Naive thymus-derived CD8-positive, alpha-beta T cell (primary cell): ENCODE measurements around the gene KCNIP3. TPM values are rescaled to one million over a fixed set of nuclear protein-coding genes. Genes with fewer than 3 reads are reported as not detected.

ENCODE experiments used
- ATAC-seq, 2 donors: fragments of 150-1000 bp; cut with Tn5 transposase in 1 of 2; sonication (Bioruptor Pico), chemical (Tn5 transposase) in 1 of 2; 1 replicate in 1 of 2; 2 replicates in 1 of 2; pipeline ENCODE4 v1.10.0; 2021; ENCODE audit warnings: mild to moderate bottlenecking in 2 of 2, moderate library complexity in 2 of 2
- POLR2A ChIA-PET: fragments of 350-600 bp; sonication (Branson Sonifier 250); formaldehyde crosslinking; loops from one replicate; lab custom pipeline; 2021; ENCODE audit warnings: antibody characterized with exemption; lab: Charles Lee
- DNase-seq, 10 donors: peaks; one replicate each; pipeline versions ENCODE4 v3.0.0 to v3.0.0-alpha.2; 2020 to 2022
- H3K27ac Mint-ChIP-seq, 10 donors: one replicate each; pipeline ENCODE4 v1.8.0; 2020 to 2022; ENCODE audit warnings: mild to moderate bottlenecking in 10 of 10, mixed read lengths in 10 of 10, moderate library complexity in 4 of 10, inconsistent platforms in 1 of 10
- H3K27me3 Mint-ChIP-seq, 5 donors: one replicate each; pipeline ENCODE4 v1.8.0; 2021 to 2022; ENCODE audit warnings: mixed read lengths in 5 of 5
- H3K36me3 Mint-ChIP-seq, 3 donors: one replicate each; pipeline ENCODE4 v1.8.0; 2020 to 2022; ENCODE audit warnings: mixed read lengths in 3 of 3, mild to moderate bottlenecking in 2 of 3, inconsistent platforms in 1 of 3
- H3K4me1 Mint-ChIP-seq, 4 donors: one replicate each; pipeline ENCODE4 v1.8.0; 2021 to 2022; ENCODE audit warnings: mixed read lengths in 4 of 4
- H3K4me3 Mint-ChIP-seq, 10 donors: one replicate each; pipeline ENCODE4 v1.8.0; 2020 to 2022; ENCODE audit warnings: mild to moderate bottlenecking in 10 of 10, mixed read lengths in 10 of 10, moderate library complexity in 6 of 10, inconsistent platforms in 1 of 10
- H3K9me3 Mint-ChIP-seq, 9 donors: one replicate each; pipeline ENCODE4 v1.8.0; 2020 to 2022; ENCODE audit warnings: mixed read lengths in 9 of 9, mild to moderate bottlenecking in 3 of 9, inconsistent platforms in 1 of 9, moderate library complexity in 1 of 9
- polyA plus RNA-seq, 3 donors: library from polyadenylated mRNA; unstranded; fragments of 300-500 nt; fragmentation: Illumina TruSeq; gene quantifications; one replicate each; pipeline ENCODE4 v1.2.3, GENCODE V29; 2021
- total RNA-seq, 8 experiments: library from RNA in 2 of 8; stranded (reverse) in 2 of 8; gene quantifications; one replicate each; pipeline ENCODE4 v1.2.3 and lab custom pipeline; 2021 to 2026

KCNIP3 gene
- total and polyA plus RNA-seq, 5 experiments from 2014 or later, result not detected

- no peak overlapping the region for H3K4me3 Mint-ChIP-seq
- H3K27ac Mint-ChIP-seq, result no peak overlapping the region
- H3K9me3 Mint-ChIP-seq, result no peaks in the 10 kb centered on the region
- DNase-seq (no peak), ATAC-seq (no peak)
- no peaks in the 10 kb centered on the region for H3K4me1 Mint-ChIP-seq
- POLR2A ChIA-PET, result no interaction called here
- H3K36me3 Mint-ChIP-seq, result no peaks in the 10 kb centered on the region
- H3K27me3 Mint-ChIP-seq, result peaks cover 0 to 1% (median 0%) of the 10 kb centered on the region in 5 donors
These were observed 24.0 kb downstream of the KCNIP3 start for GRCh38 chr2:95320986-95321767.

GRCh38 chr2:95323347-95324155 lies 26.4 kb downstream of the KCNIP3 start:
- Mint-ChIP-seq H3K27me3 (peaks cover 0 to 2% (median 0%) of the 10 kb centered on the region in 5 donors), H3K36me3 (no peaks in the 10 kb centered on the region), H3K4me3 (no peak overlapping the region), H3K27ac (no peak overlapping the region), H3K4me1 (no peaks in the 10 kb centered on the region), H3K9me3 (no peaks in the 10 kb centered on the region)
- DNase-seq (no peak), ATAC-seq (no peak)
- POLR2A ChIA-PET, result no interaction called here

GRCh38 chr2:95325026-95325425 lies 27.9 kb downstream of the KCNIP3 start:
- no peak overlapping the region for H3K27ac Mint-ChIP-seq
- DNase-seq (no peak), ATAC-seq (no peak)
- POLR2A ChIA-PET, result no interaction called here
- H3K9me3 Mint-ChIP-seq, result no peaks in the 10 kb centered on the region
- H3K4me3 Mint-ChIP-seq, result no peak overlapping the region
- H3K27me3 Mint-ChIP-seq, result peaks cover 0 to 2% (median 0%) of the 10 kb centered on the region in 5 donors
- H3K36me3 Mint-ChIP-seq, result no peaks in the 10 kb centered on the region
- no peaks in the 10 kb centered on the region for H3K4me1 Mint-ChIP-seq

- no peaks in the 10 kb centered on the region for H3K4me1 Mint-ChIP-seq
- no peak overlapping the region for H3K4me3 Mint-ChIP-seq
- H3K27ac Mint-ChIP-seq, result no peak overlapping the region
- H3K36me3 Mint-ChIP-seq, result no peaks in the 10 kb centered on the region
- no peak for ATAC-seq
- POLR2A ChIA-PET, result no interaction called here
- no peaks in the 10 kb centered on the region for H3K9me3 Mint-ChIP-seq
- DNase-seq, result no peak
- peaks cover 0 to 2% (median 0%) of the 10 kb centered on the region in 5 donors for H3K27me3 Mint-ChIP-seq
These were observed 28.7 kb downstream of the KCNIP3 start for GRCh38 chr2:95325590-95326432.

- no peak overlapping the region for H3K27ac Mint-ChIP-seq
These were observed 29.4 kb downstream of the KCNIP3 start for GRCh38 chr2:95326433-95327140.

GRCh38 chr2:95327861-95328260 lies 30.7 kb downstream of the KCNIP3 start:
- Mint-ChIP-seq H3K36me3 (no peaks in the 10 kb centered on the region), H3K4me3 (no peak overlapping the region), H3K27me3 (peaks cover 0 to 2% (median 0%) of the 10 kb centered on the region in 5 donors), H3K4me1 (no peaks in the 10 kb centered on the region), H3K9me3 (no peaks in the 10 kb centered on the region), H3K27ac (no peak overlapping the region)
- no peak for ATAC-seq
- POLR2A ChIA-PET, result no interaction called here
- DNase-seq, result no peak

More at GRCh38 chr2:95326433-95327140, 29.4 kb downstream of the KCNIP3 start:
- H3K9me3 Mint-ChIP-seq, result no peaks in the 10 kb centered on the region
- no peak overlapping the region for H3K4me3 Mint-ChIP-seq
- no peaks in the 10 kb centered on the region for H3K4me1 Mint-ChIP-seq
- H3K27me3 Mint-ChIP-seq, result peaks cover 0 to 2% (median 0%) of the 10 kb centered on the region in 5 donors
- POLR2A ChIA-PET, result no interaction called here
- ATAC-seq (no peak), DNase-seq (no peak)
- H3K36me3 Mint-ChIP-seq, result no peaks in the 10 kb centered on the region

GRCh38 chr2:95328358-95329125 lies 31.4 kb downstream of the KCNIP3 start:
- H3K9me3 Mint-ChIP-seq, result no peaks in the 10 kb centered on the region
- no peak overlapping the region for H3K27ac Mint-ChIP-seq
- H3K4me1 Mint-ChIP-seq, result no peaks in the 10 kb centered on the region
- POLR2A ChIA-PET, result no interaction called here
- no peak overlapping the region for H3K4me3 Mint-ChIP-seq
- no peak for DNase-seq
- no peaks in the 10 kb centered on the region for H3K36me3 Mint-ChIP-seq
- peaks cover 0 to 2% (median 0%) of the 10 kb centered on the region in 5 donors for H3K27me3 Mint-ChIP-seq
- no peak for ATAC-seq

GRCh38 chr2:95329401-95329800 lies 32.3 kb downstream of the KCNIP3 start:
- ATAC-seq (no peak), DNase-seq (no peak)
- POLR2A ChIA-PET, result no interaction called here
- Mint-ChIP-seq H3K27ac (no peak overlapping the region), H3K9me3 (no peaks in the 10 kb centered on the region), H3K4me1 (no peaks in the 10 kb centered on the region), H3K27me3 (peaks cover 0 to 3% (median 0%) of the 10 kb centered on the region in 5 donors), H3K36me3 (no peaks in the 10 kb centered on the region), H3K4me3 (no peak overlapping the region)

GRCh38 chr2:95329891-95330793 lies 33.0 kb downstream of the KCNIP3 start:
- Mint-ChIP-seq H3K4me1 (no peaks in the 10 kb centered on the region), H3K36me3 (no peaks in the 10 kb centered on the region), H3K27ac (peak overlapping the region in 2 of 10 donors; percentile 29 to 37), H3K27me3 (peaks cover 0 to 4% (median 0%) of the 10 kb centered on the region in 5 donors), H3K9me3 (no peaks in the 10 kb centered on the region), H3K4me3 (no peak overlapping the region)
- POLR2A ChIA-PET, result no interaction called here
- ATAC-seq (no peak), DNase-seq (no peak)

GRCh38 chr2:95330794-95331338 lies 33.7 kb downstream of the KCNIP3 start:
- Mint-ChIP-seq H3K4me3 (no peak overlapping the region), H3K36me3 (no peaks in the 10 kb centered on the region), H3K27ac (peak overlapping the region in 1 of 10 donors; percentile 29), H3K4me1 (no peaks in the 10 kb centered on the region), H3K27me3 (peaks cover 0 to 4% (median 0%) of the 10 kb centered on the region in 5 donors), H3K9me3 (no peaks in the 10 kb centered on the region)
- POLR2A ChIA-PET, result no interaction called here
- ATAC-seq (no peak), DNase-seq (no peak)

- Mint-ChIP-seq H3K4me3 (no peak overlapping the region), H3K9me3 (no peaks in the 10 kb centered on the region), H3K36me3 (no peaks in the 10 kb centered on the region), H3K4me1 (no peaks in the 10 kb centered on the region), H3K27ac (no peak overlapping the region), H3K27me3 (peaks cover 0 to 4% (median 0%) of the 10 kb centered on the region in 5 donors)
- no peak for DNase-seq
- POLR2A ChIA-PET, result no interaction called here
- no peak for ATAC-seq
These were observed 34.5 kb downstream of the KCNIP3 start for GRCh38 chr2:95331606-95332005.
